ENCODE measurements around the gene TCF7L2. TPM values are rescaled to one million over a fixed set of nuclear protein-coding genes. Genes with fewer than 3 reads are reported as not detected.

Gene TCF7L2
- total RNA-seq, 1 experiment from 2014 or later = 45.2 TPM

- no peak for DNase-seq (ENCODE audit: low read depth, low spot score)
- ATAC-seq = peak; percentile 65
- intact Hi-C loops (cut with micrococcal nuclease; ENCODE audit: unreplicated experiment) = no loop called here
- Histone ChIP-seq H3K36me3 (ENCODE audit: control insufficient read depth, insufficient read depth, low read length) (no peaks in the 10 kb centered on the region), H3K4me1 (ENCODE audit: control insufficient read depth, insufficient read depth, low read length) (no peaks in the 10 kb centered on the region), H3K27ac (ENCODE audit: low read length) (no peak overlapping the region), H3K27me3 (ENCODE audit: control insufficient read depth, insufficient read depth, low read length) (no peaks in the 10 kb centered on the region), H3K9me3 (ENCODE audit: control insufficient read depth, insufficient read depth, low read depth, low read length) (no peaks in the 10 kb centered on the region), H3K4me3 (ENCODE audit: low read depth in 2 of 2, low read length in 2 of 2) (no peak overlapping the region)
- in situ Hi-C loops (cut with HindIII; ENCODE audit: low pct_unique_long_range_greater_than_20kb, low sequenced_read_pairs) = no loop called here
- ChIA-PET CTCF (no interaction called here), POLR2A (no interaction called here)
- TF ChIP-seq POLR2AphosphoS5 (IDR thresholded peaks at IDR 0.05; ENCODE audit: low read depth, low read length) (no peak), TCF7L2 (IDR thresholded peaks at IDR 0.05; ENCODE audit: low read depth, low read length) (no peak), SIN3A (IDR thresholded peaks at IDR 0.05; ENCODE audit: borderline replicate concordance, insufficient read depth, low read depth, low read length) (no peak)
- TF ChIP-seq, protein P1, sequence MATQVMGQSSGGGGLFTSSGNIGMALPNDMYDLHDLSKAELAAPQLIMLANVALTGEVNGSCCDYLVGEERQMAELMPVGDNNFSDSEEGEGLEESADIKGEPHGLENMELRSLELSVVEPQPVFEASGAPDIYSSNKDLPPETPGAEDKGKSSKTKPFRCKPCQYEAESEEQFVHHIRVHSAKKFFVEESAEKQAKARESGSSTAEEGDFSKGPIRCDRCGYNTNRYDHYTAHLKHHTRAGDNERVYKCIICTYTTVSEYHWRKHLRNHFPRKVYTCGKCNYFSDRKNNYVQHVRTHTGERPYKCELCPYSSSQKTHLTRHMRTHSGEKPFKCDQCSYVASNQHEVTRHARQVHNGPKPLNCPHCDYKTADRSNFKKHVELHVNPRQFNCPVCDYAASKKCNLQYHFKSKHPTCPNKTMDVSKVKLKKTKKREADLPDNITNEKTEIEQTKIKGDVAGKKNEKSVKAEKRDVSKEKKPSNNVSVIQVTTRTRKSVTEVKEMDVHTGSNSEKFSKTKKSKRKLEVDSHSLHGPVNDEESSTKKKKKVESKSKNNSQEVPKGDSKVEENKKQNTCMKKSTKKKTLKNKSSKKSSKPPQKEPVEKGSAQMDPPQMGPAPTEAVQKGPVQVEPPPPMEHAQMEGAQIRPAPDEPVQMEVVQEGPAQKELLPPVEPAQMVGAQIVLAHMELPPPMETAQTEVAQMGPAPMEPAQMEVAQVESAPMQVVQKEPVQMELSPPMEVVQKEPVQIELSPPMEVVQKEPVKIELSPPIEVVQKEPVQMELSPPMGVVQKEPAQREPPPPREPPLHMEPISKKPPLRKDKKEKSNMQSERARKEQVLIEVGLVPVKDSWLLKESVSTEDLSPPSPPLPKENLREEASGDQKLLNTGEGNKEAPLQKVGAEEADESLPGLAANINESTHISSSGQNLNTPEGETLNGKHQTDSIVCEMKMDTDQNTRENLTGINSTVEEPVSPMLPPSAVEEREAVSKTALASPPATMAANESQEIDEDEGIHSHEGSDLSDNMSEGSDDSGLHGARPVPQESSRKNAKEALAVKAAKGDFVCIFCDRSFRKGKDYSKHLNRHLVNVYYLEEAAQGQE (IDR thresholded peaks at IDR 0.05; ENCODE audit: insufficient read depth in 1 of 2, low read depth in 2 of 2, low read length in 1 of 2) = no peak
- TF ChIP-seq, protein P2, sequence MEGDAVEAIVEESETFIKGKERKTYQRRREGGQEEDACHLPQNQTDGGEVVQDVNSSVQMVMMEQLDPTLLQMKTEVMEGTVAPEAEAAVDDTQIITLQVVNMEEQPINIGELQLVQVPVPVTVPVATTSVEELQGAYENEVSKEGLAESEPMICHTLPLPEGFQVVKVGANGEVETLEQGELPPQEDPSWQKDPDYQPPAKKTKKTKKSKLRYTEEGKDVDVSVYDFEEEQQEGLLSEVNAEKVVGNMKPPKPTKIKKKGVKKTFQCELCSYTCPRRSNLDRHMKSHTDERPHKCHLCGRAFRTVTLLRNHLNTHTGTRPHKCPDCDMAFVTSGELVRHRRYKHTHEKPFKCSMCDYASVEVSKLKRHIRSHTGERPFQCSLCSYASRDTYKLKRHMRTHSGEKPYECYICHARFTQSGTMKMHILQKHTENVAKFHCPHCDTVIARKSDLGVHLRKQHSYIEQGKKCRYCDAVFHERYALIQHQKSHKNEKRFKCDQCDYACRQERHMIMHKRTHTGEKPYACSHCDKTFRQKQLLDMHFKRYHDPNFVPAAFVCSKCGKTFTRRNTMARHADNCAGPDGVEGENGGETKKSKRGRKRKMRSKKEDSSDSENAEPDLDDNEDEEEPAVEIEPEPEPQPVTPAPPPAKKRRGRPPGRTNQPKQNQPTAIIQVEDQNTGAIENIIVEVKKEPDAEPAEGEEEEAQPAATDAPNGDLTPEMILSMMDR (IDR thresholded peaks at IDR 0.05) = no peak
- no TSS peak for BruUV-seq (replicated peaks)
Observed at GRCh38 chr10:112907893-112908292, 42.2 kb upstream of the TCF7L2 start.

DNA sequence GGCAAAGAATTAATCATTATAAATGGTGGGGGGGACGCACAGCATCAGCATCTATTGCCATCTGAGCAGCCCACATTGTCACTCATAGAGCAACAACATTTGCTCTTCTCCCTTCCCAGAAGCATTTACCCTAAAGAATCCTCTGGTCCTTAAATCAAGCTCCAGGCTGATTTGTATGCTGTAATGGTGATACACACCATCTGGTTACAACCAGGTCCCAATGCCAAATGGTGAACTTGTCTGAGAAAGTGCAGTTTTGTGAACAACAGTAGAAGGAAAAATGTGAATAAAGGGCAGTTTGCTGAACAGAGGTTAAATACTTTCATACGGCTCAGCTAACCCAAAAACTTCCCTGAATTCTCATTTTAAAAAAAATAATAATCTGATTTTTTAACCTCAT lies 38.8 kb upstream of the TCF7L2 start:
- POLR2A ChIA-PET = interaction anchor here (0.7 kb wide), 1 partner anchor 227 kb away, joined by 4 read pairs; no protein-coding TSS in a partner anchor
- no peak for TF ChIP-seq TCF7L2 (IDR thresholded peaks at IDR 0.05; ENCODE audit: low read depth, low read length)
- no peak for TF ChIP-seq SIN3A (IDR thresholded peaks at IDR 0.05; ENCODE audit: borderline replicate concordance, insufficient read depth, low read depth, low read length)
- TF ChIP-seq POLR2AphosphoS5 (IDR thresholded peaks at IDR 0.05; ENCODE audit: low read depth, low read length) = no peak
- TF ChIP-seq, protein P1 (IDR thresholded peaks at IDR 0.05; ENCODE audit: insufficient read depth in 1 of 2, low read depth in 2 of 2, low read length in 1 of 2) = no peak
- TF ChIP-seq, protein P2 (IDR thresholded peaks at IDR 0.05) = no peak
- ATAC-seq (no peak), DNase-seq (ENCODE audit: low read depth, low spot score) (no peak)
- in situ Hi-C loops (cut with HindIII; ENCODE audit: low pct_unique_long_range_greater_than_20kb, low sequenced_read_pairs) (no loop called here), intact Hi-C loops (cut with micrococcal nuclease; ENCODE audit: unreplicated experiment) (no loop called here)
- Histone ChIP-seq H3K4me1 (ENCODE audit: control insufficient read depth, insufficient read depth, low read length) (peaks cover 4% of the 10 kb centered on the region; the same call in 1 of the 2 replicates), H3K9me3 (ENCODE audit: control insufficient read depth, insufficient read depth, low read depth, low read length) (no peaks in the 10 kb centered on the region), H3K4me3 (ENCODE audit: low read depth in 2 of 2, low read length in 2 of 2) (no peak overlapping the region), H3K27me3 (ENCODE audit: control insufficient read depth, insufficient read depth, low read length) (no peaks in the 10 kb centered on the region), H3K27ac (ENCODE audit: low read length) (no peak overlapping the region), H3K36me3 (ENCODE audit: control insufficient read depth, insufficient read depth, low read length) (no peaks in the 10 kb centered on the region)
- BruUV-seq (replicated peaks) = no TSS peak
- CTCF ChIA-PET = no interaction called here
